ENCODE measurements around the gene TMEM186.

DNA sequence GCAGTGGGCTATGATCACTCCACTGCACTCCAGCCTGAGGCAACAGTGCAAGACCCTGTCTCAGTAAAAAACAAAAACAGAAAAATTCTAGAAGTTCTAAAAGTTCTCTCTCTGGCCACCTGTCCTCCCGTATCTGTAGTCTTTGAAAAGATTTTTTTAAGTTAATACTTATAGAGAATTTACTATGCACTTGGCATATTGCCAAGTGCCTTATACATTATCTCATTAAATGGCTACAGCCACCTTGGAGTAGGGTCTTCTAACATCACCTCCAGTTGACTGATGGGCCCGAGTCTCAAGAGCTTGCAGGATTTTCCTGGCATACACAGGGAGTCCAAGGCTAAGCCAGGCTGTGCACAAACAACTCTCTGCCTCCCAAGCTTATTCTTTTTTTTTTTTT, 44.7 kb downstream of the TMEM186 start:
- TF ChIP-seq, protein P1, sequence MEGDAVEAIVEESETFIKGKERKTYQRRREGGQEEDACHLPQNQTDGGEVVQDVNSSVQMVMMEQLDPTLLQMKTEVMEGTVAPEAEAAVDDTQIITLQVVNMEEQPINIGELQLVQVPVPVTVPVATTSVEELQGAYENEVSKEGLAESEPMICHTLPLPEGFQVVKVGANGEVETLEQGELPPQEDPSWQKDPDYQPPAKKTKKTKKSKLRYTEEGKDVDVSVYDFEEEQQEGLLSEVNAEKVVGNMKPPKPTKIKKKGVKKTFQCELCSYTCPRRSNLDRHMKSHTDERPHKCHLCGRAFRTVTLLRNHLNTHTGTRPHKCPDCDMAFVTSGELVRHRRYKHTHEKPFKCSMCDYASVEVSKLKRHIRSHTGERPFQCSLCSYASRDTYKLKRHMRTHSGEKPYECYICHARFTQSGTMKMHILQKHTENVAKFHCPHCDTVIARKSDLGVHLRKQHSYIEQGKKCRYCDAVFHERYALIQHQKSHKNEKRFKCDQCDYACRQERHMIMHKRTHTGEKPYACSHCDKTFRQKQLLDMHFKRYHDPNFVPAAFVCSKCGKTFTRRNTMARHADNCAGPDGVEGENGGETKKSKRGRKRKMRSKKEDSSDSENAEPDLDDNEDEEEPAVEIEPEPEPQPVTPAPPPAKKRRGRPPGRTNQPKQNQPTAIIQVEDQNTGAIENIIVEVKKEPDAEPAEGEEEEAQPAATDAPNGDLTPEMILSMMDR (IDR thresholded peaks at IDR 0.05; ENCODE audit: low read depth, low read length): no peak
- TF ChIP-seq POLR2A (IDR thresholded peaks at IDR 0.05; ENCODE audit: extremely low read depth, insufficient read length) (no peak), MYC (IDR thresholded peaks at IDR 0.05; ENCODE audit: low read depth, low read length) (no peak)
- TF ChIP-seq, protein P2, sequence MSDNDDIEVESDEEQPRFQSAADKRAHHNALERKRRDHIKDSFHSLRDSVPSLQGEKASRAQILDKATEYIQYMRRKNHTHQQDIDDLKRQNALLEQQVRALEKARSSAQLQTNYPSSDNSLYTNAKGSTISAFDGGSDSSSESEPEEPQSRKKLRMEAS (IDR thresholded peaks at IDR 0.05; ENCODE audit: low read depth, low read length): no peak
